DMS 273 (cell line): ENCODE results near the gene ACTR5.

ENCODE experiments used
- DNase-seq: peaks from one replicate; lab custom pipeline; 2025; ENCODE audit not compliant: unreplicated experiment; lab: John Stamatoyannopoulos, UW

ACTR5 gene

DNA sequence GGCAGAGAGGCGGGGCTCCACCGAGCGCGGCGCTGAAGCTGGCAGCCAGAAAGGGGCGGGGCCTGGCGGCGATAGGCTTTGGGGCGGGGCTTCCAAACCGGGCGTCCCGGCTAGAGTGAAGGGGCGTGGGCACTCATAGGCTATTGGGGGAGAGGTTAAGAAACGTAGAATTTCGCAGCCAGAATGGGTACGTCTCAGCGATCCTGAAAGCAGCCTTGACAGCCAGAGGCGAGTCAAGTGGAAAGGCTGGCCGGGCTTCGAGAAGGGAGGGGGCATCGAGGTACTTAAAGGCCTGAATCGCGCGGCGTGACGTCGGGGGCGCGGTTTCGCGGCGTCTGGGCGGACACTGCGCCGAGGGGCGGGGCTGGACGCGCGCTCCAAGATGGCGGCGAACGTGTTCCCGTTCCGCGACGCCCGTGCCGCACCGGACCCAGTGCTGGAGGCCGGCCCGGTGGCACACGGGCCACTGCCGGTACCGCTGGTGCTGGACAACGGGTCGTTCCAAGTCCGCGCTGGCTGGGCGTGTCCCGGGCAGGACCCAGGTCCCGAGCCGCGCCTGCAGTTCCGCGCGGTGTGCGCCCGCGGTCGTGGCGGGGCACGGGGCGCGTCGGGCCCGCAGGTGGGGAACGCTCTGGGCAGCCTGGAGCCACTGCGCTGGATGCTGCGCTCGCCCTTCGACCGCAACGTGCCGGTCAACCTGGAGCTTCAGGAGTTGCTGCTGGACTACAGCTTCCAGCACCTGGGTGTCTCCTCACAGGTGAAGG, at the start of gene ACTR5:
ACTR5 (plus strand) TSS at position 364 of the 764 bp plus-strand sequence; CDS start at position 383, 19 bp downstream.
- DNase-seq = peak; percentile 97

GRCh38 chr20:38698541-38698940, 49.7 kb upstream of the ACTR5 start:
- no peak for DNase-seq

DNA sequence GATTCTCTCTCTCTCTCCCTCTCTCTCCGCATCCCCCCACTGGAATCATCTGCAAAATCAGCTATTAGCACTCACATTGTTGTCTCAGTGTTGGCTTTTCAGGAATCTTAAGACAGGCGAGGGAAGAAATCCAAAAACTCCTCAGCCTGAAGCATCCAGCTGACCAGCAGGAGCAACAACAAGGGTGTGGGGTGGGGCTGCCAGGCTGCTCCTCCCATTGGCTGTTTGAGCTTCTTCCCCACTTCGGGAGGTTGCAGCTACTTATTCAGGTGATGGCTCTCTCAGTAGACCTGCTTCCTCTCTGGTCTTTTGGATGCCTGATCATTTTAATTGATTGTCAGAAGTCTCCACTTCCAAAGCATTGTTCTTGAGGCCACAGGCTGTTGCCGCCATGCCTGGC, 48.1 kb upstream of the ACTR5 start:
- no peak for DNase-seq

- DNase-seq = no peak
These were observed 47.3 kb upstream of the ACTR5 start for GRCh38 chr20:38700926-38701325.

- DNase-seq = no peak
These were observed 44.7 kb upstream of the ACTR5 start for GRCh38 chr20:38703526-38703925.

DNA sequence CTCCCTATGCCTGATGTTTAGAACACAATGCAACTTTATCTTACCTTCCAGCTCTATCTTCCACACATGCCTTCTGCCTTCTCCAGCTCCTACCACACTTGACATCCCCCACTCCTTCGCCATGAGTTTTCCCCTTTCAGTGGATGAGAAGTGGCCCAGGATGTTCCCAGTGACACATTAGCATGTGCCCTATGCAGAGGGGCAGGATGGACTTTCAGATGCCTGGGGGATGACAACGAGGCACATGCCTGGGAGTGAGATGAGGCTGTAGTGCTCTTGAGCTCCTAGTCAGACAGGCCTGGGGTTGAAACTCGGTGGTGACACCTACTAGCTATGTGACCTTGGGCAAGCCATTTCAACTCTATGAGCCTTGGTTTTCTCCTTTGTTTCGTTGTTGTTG, 44.1 kb upstream of the ACTR5 start:
- DNase-seq = no peak

GRCh38 chr20:38706509-38706908, 41.8 kb upstream of the ACTR5 start:
- peak; percentile 73 for DNase-seq

GRCh38 chr20:38714308-38714707, 34.0 kb upstream of the ACTR5 start:
- no peak for DNase-seq

DNA sequence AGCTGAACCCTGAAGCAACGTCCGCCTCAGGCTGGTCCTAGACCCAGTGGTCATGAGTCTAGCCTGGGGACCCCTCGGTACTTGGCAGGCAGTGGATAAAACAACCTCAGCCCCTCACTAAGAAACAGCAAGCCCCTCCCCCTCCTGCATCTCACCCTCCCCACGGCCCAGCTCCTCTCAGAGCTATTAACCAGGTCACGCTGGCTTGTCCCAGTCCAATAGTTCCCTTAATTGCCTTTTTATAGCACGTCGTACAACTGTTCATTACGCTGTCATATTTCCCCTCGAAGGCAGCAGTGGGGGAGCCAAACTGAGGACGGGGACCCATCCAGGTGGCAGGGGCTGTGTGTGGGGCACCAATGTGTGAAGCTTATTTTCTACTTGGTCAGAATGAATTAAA, 32.6 kb upstream of the ACTR5 start:
- no peak for DNase-seq

DNA sequence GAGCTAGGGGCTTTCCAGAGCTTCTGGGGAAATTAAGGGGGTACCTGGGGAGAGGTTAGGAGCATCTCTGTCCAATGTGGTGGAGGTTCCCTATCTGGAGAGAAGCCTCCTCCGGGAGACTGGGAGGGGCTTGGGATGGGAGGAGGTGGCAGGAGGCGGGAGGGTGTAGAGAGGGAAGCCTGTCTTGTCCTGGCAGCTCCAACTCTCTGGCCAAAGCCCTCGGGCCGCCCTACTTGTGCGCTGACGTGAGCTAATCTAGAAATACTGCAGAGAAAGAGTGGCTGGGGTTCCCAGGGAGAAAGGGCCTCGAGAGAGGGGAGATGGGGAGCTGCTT, 25.6 kb upstream of the ACTR5 start:
- DNase-seq = no peak

DNA sequence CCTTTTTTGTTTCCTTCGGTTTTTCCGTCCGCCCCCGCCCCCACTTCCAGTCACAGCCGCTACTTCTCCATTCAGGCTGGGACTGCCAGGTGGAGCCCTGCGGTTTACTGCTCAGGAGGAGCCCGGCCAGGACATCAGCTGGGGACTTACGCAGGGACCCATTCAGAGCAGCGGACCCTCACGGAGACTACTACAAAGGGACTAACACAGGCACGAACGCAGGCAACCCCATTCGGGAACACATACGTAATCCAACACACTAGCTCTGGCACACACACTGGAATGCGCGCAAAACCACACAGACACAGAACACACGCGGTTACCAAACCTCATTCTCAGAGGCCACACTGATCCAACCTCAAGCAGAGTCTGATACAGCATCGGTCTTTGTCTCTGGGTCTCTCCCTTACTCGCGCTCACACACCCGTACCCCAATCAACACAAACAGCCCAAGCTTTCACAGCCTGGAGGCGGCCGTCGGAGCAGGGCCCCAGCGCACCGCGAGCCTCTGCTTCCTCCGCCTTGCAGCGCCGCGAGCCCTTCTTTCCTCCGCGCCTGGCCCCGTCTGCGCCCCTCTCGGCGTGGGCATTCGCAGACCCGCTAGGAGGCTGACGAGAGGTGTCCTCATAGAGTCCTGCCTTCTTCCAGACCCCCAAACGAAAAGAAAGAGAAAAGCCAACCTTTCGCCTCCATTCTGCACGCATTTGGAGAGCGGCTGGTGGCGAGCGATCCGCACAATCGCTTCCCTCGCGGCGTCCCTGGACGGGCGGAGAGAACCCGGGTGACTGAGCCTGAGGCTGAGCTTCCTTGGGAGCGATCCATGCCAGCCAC, 25.0 kb upstream of the ACTR5 start:
- DNase-seq = peak; percentile 59

- DNase-seq = peak; percentile 52
These were observed 24.2 kb upstream of the ACTR5 start, which contains the start of gene SLC32A1 for GRCh38 chr20:38723848-38724625. TSS of gene SLC32A1 (plus strand) at chr20:38724486. CDS start at chr20:38724725, 239 bp downstream.

DNA sequence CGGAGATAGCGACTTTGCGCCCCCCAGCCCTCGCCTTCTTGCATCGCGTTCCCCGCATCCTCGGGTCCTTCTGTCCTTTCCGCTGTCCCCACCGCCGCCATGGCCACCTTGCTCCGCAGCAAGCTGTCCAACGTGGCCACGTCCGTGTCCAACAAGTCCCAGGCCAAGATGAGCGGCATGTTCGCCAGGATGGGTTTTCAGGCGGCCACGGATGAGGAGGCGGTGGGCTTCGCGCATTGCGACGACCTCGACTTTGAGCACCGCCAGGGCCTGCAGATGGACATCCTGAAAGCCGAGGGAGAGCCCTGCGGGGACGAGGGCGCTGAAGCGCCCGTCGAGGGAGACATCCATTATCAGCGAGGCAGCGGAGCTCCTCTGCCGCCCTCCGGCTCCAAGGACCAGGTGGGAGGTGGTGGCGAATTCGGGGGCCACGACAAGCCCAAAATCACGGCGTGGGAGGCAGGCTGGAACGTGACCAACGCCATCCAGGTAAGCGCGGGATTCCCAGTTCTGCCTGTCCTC, 23.6 kb upstream of the ACTR5 start:
- no peak for DNase-seq

DNA sequence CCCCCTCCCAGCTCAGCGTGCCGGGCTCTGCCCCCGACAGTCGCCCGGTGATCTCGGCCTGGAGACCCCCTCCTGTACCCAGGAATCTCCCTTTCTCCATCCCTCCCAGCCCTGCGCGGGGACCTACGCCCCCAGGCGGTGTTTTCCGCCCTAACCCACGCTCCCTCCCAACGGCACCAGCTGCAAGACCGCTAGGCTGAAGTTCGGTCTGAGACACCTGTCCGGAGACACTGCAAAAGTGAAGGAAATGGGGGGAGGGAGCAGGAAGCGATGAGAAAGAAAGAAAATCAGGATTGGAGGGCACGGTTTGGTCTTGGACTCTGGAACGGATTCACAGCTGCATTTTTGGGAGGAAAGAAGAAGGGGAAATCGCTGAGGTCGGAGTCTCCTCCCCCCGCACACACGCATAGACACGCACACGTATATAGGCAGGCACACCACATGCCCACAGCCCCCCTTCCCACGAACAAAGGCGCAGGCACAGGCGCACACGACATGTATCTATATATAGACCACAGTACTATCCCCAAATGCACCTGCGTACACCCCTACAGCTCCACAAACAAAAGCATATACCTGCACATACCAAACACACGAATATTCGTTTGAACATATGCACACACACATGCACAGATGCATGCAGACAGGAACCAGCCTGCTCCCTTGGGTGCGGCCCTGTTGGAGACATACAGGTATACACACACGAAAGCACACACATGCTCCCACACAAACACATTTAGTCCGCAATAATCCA, 22.9 kb upstream of the ACTR5 start:
- DNase-seq = peak; percentile 51

DNA sequence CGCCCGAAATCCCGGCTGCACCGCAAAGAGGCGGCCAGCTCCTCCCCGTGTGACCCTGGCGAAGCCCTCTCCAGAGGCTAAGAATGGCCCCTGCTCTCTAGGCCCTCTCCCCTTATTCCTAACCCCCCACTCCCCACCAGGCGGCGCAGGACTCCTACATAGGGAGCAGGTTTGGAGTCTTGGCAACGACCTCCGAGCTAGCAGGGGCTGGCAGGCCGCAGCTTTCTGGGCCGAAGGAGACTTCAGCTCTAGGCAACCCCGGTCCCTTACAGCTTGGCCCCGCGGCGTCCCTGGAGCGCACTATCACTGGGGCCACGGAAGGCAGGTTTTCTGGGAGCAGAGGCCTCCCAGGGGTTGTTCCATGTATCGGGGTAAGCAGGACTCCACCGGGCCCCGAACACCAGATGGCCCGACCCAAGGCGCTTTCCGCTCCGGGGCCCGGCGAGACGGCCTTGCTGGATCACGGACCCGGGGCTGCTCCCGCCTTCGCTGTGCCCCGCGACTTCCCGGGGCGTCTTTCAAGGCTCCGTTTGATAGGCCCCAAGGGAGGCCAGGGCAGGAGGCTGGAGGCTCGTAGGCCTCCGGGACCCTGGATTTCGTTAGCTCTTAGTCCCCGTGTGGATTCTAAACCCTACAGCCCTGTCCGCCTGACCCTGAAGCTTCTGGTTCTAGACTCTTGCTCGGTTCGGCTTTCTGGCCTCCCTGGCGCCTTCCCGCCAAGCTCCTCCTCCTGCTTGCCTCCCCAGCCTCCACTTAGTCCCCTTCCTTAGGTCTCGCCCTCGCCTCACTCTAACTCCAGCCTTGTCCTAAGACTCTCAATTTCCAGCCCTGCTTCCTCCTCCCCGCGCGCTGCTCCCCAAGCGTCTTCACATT, 22.1 kb upstream of the ACTR5 start:
- peak; percentile 96 for DNase-seq

- DNase-seq = peak; percentile 56
These were observed 21.3 kb upstream of the ACTR5 start for GRCh38 chr20:38726804-38727606.

DNA sequence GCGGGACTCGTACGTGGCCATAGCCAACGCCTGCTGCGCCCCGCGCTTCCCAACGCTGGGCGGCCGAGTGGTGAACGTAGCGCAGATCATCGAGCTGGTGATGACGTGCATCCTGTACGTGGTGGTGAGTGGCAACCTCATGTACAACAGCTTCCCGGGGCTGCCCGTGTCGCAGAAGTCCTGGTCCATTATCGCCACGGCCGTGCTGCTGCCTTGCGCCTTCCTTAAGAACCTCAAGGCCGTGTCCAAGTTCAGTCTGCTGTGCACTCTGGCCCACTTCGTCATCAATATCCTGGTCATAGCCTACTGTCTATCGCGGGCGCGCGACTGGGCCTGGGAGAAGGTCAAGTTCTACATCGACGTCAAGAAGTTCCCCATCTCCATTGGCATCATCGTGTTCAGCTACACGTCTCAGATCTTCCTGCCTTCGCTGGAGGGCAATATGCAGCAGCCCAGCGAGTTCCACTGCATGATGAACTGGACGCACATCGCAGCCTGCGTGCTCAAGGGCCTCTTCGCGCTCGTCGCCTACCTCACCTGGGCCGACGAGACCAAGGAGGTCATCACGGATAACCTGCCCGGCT, 20.6 kb upstream of the ACTR5 start:
- no peak for DNase-seq

- no peak for DNase-seq
These were observed 20.0 kb upstream of the ACTR5 start for GRCh38 chr20:38728191-38728781.
